Upper lobe of left lung (tissue), 4 donors: Measurements from ENCODE around the gene GALNS.

Source experiments
- POLR2A ChIP-seq, 4 donors: fragments of 450-650 bp; IDR thresholded peaks; one replicate each; pipeline ENCODE4 v1.5.1; 2016 to 2017; ENCODE audit warnings: antibody characterized with exemption in 4 of 4, mild to moderate bottlenecking in 2 of 4
- POLR2AphosphoS5 ChIP-seq, 2 donors: sonication (generic); formaldehyde crosslinking; IDR thresholded peaks; one replicate each; pipeline ENCODE4 v1.5.1; 2017; ENCODE audit warnings: antibody characterized with exemption in 2 of 2
- TF ChIP-seq, protein P1 (sequence below), 6 experiments: fragments of 450-650 bp in 4 of 6; fragments of 200-600 bp in 2 of 6; sonication (generic) in 2 of 6; IDR thresholded peaks; one replicate each; pipeline ENCODE4 v1.5.1; 2016 to 2019; ENCODE audit warnings: antibody characterized with exemption in 6 of 6

DNA sequence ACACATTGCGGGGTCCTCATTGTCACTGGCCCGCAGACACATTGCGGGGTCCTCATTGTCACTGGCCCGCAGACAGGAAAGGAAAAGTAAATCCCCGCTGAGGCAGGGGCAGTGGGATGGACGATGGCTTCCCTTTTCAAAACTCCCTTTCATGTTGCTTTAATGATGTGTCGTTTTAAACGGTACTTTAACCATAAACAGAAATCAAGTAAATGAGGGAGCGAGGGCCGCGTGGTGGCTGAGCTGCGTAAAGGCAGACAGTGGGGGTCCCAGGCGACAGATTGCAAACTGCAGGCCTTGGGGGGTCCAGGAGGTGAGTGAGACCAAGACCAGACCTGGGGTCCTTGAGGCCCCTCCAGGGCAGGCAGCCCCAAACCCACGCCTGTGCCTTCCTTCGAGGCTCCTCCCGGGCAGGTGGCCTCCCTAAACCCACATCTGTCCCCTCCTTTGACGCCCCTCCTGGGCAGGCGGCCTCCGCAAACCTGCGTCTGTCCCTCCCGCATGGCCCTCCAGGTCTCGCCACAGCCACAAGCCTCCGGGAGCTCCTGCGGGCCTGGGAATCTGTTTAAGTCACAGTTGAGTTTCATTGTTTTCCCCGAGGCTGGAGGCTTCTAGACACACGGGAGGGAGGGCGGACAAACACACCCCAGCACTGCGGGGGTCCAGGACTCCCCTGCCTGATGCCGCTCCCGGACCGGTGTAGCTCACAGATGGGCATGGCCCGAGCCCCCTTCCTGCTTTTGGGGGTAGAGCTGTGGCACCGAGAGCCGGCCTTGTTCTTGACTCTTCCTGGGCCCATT lies 79.1 kb downstream of the GALNS start:
- TF ChIP-seq POLR2AphosphoS5 (IDR thresholded peaks at IDR 0.05) = no peak
- TF ChIP-seq, protein P1, sequence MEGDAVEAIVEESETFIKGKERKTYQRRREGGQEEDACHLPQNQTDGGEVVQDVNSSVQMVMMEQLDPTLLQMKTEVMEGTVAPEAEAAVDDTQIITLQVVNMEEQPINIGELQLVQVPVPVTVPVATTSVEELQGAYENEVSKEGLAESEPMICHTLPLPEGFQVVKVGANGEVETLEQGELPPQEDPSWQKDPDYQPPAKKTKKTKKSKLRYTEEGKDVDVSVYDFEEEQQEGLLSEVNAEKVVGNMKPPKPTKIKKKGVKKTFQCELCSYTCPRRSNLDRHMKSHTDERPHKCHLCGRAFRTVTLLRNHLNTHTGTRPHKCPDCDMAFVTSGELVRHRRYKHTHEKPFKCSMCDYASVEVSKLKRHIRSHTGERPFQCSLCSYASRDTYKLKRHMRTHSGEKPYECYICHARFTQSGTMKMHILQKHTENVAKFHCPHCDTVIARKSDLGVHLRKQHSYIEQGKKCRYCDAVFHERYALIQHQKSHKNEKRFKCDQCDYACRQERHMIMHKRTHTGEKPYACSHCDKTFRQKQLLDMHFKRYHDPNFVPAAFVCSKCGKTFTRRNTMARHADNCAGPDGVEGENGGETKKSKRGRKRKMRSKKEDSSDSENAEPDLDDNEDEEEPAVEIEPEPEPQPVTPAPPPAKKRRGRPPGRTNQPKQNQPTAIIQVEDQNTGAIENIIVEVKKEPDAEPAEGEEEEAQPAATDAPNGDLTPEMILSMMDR (IDR thresholded peaks at IDR 0.05) = no peak
- TF ChIP-seq POLR2A (IDR thresholded peaks at IDR 0.05) = no peak
